IgD-negative memory B cell (primary cell): ENCODE data around the gene PLCH2. TPM values are rescaled to one million over a fixed set of nuclear protein-coding genes. Genes with fewer than 3 reads are reported as not detected.
A peak's percentile ranks its signal among the peaks of the same experiment; 100 is the strongest.

Experiments
- H3K27ac Mint-ChIP-seq, 3 donors: one replicate each; pipeline ENCODE4 v1.8.0; 2020 to 2022; ENCODE audit warnings: mild to moderate bottlenecking in 3 of 3, mixed read lengths in 3 of 3, moderate library complexity in 1 of 3
- H3K27me3 Mint-ChIP-seq: one replicate; pipeline ENCODE4 v1.8.0; 2021; ENCODE audit warnings: mixed read lengths
- H3K36me3 Mint-ChIP-seq: one replicate; pipeline ENCODE4 v1.8.0; 2020; ENCODE audit warnings: mild to moderate bottlenecking, mixed read lengths
- H3K4me1 Mint-ChIP-seq, 3 donors: one replicate each; pipeline ENCODE4 v1.8.0; 2020 to 2022; ENCODE audit warnings: mixed read lengths in 3 of 3, mild to moderate bottlenecking in 1 of 3
- H3K4me3 Mint-ChIP-seq, 4 donors: one replicate each; pipeline ENCODE4 v1.8.0; 2020 to 2022; ENCODE audit warnings: mild to moderate bottlenecking in 4 of 4, mixed read lengths in 4 of 4, moderate library complexity in 3 of 4
- H3K9me3 Mint-ChIP-seq, 3 donors: one replicate each; pipeline ENCODE4 v1.8.0; 2020 to 2021; ENCODE audit warnings: mixed read lengths in 3 of 3, mild to moderate bottlenecking in 1 of 3
- polyA plus RNA-seq: library from polyadenylated mRNA; unstranded; fragments of 300-500 nt; fragmentation: Illumina TruSeq; gene quantifications from one replicate; pipeline ENCODE4 v1.2.3, GENCODE V29; 2021

Gene PLCH2
- polyA plus RNA-seq, 1 donor from 2014 or later: 0.66 TPM

- no peaks in the 10 kb centered on the region for H3K4me1 Mint-ChIP-seq
Observed at GRCh38 chr1:2510366-2511155, 34.5 kb downstream of the PLCH2 start.

GRCh38 chr1:2512862-2513421 is 36.9 kb downstream of the PLCH2 start:
- Mint-ChIP-seq H3K36me3 (no peaks in the 10 kb centered on the region), H3K27me3 (no peaks in the 10 kb centered on the region), H3K4me1 (no peaks in the 10 kb centered on the region), H3K27ac (no peak overlapping the region), H3K4me3 (no peak overlapping the region), H3K9me3 (no peaks in the 10 kb centered on the region)

More at GRCh38 chr1:2510366-2511155, 34.5 kb downstream of the PLCH2 start:
- no peaks in the 10 kb centered on the region for H3K36me3 Mint-ChIP-seq
- H3K27me3 Mint-ChIP-seq: no peaks in the 10 kb centered on the region
- no peak overlapping the region for H3K27ac Mint-ChIP-seq
- H3K9me3 Mint-ChIP-seq: no peaks in the 10 kb centered on the region
- H3K4me3 Mint-ChIP-seq: no peak overlapping the region

GRCh38 chr1:2513939-2514652 is 38.0 kb downstream of the PLCH2 start:
- H3K9me3 Mint-ChIP-seq: no peaks in the 10 kb centered on the region
- no peak overlapping the region for H3K4me3 Mint-ChIP-seq
- H3K27ac Mint-ChIP-seq: no peak overlapping the region
- no peaks in the 10 kb centered on the region for H3K36me3 Mint-ChIP-seq
- no peaks in the 10 kb centered on the region for H3K27me3 Mint-ChIP-seq
- no peaks in the 10 kb centered on the region for H3K4me1 Mint-ChIP-seq

GRCh38 chr1:2514863-2515762 is 39.0 kb downstream of the PLCH2 start:
- no peaks in the 10 kb centered on the region for H3K36me3 Mint-ChIP-seq
- no peak overlapping the region for H3K4me3 Mint-ChIP-seq
- H3K4me1 Mint-ChIP-seq: no peaks in the 10 kb centered on the region
- no peaks in the 10 kb centered on the region for H3K9me3 Mint-ChIP-seq
- H3K27me3 Mint-ChIP-seq: no peaks in the 10 kb centered on the region
- H3K27ac Mint-ChIP-seq: no peak overlapping the region

GRCh38 chr1:2515763-2516080 is 39.6 kb downstream of the PLCH2 start:
- no peaks in the 10 kb centered on the region for H3K4me1 Mint-ChIP-seq
- no peaks in the 10 kb centered on the region for H3K9me3 Mint-ChIP-seq
- no peaks in the 10 kb centered on the region for H3K27me3 Mint-ChIP-seq
- no peak overlapping the region for H3K4me3 Mint-ChIP-seq
- H3K36me3 Mint-ChIP-seq: no peaks in the 10 kb centered on the region
- no peak overlapping the region for H3K27ac Mint-ChIP-seq

- Mint-ChIP-seq H3K9me3 (no peaks in the 10 kb centered on the region), H3K27ac (no peak overlapping the region), H3K4me3 (no peak overlapping the region), H3K4me1 (no peaks in the 10 kb centered on the region), H3K27me3 (no peaks in the 10 kb centered on the region), H3K36me3 (no peaks in the 10 kb centered on the region)
Observed at GRCh38 chr1:2516124-2516523, 40.0 kb downstream of the PLCH2 start.

- H3K4me1 Mint-ChIP-seq: no peaks in the 10 kb centered on the region
- H3K36me3 Mint-ChIP-seq: no peaks in the 10 kb centered on the region
- no peaks in the 10 kb centered on the region for H3K27me3 Mint-ChIP-seq
- no peak overlapping the region for H3K27ac Mint-ChIP-seq
- H3K9me3 Mint-ChIP-seq: no peaks in the 10 kb centered on the region
- H3K4me3 Mint-ChIP-seq: no peak overlapping the region
Observed at GRCh38 chr1:2516946-2517345, 40.9 kb downstream of the PLCH2 start.

- no peak overlapping the region for H3K4me3 Mint-ChIP-seq
- no peaks in the 10 kb centered on the region for H3K36me3 Mint-ChIP-seq
- H3K27me3 Mint-ChIP-seq: no peaks in the 10 kb centered on the region
- no peak overlapping the region for H3K27ac Mint-ChIP-seq
- H3K9me3 Mint-ChIP-seq: no peaks in the 10 kb centered on the region
- peaks cover 0 to 4% (median 0%) of the 10 kb centered on the region in 3 donors for H3K4me1 Mint-ChIP-seq
Observed at GRCh38 chr1:2517966-2518365, 41.9 kb downstream of the PLCH2 start.

GRCh38 chr1:2518528-2518927 is 42.4 kb downstream of the PLCH2 start:
- H3K27ac Mint-ChIP-seq: no peak overlapping the region
- no peaks in the 10 kb centered on the region for H3K27me3 Mint-ChIP-seq
- H3K9me3 Mint-ChIP-seq: no peaks in the 10 kb centered on the region
- H3K4me3 Mint-ChIP-seq: no peak overlapping the region
- H3K36me3 Mint-ChIP-seq: no peaks in the 10 kb centered on the region
- peaks cover 0 to 6% (median 0%) of the 10 kb centered on the region in 3 donors for H3K4me1 Mint-ChIP-seq

GRCh38 chr1:2519029-2519685 is 43.1 kb downstream of the PLCH2 start:
- peaks cover 0 to 10% (median 4%) of the 10 kb centered on the region in 3 donors for H3K4me1 Mint-ChIP-seq
- H3K27me3 Mint-ChIP-seq: no peaks in the 10 kb centered on the region
- no peak overlapping the region for H3K27ac Mint-ChIP-seq
- no peaks in the 10 kb centered on the region for H3K9me3 Mint-ChIP-seq
- no peaks in the 10 kb centered on the region for H3K36me3 Mint-ChIP-seq
- no peak overlapping the region for H3K4me3 Mint-ChIP-seq

- H3K27ac Mint-ChIP-seq: no peak overlapping the region
- H3K36me3 Mint-ChIP-seq: no peaks in the 10 kb centered on the region
Observed at GRCh38 chr1:2519729-2520128, 43.6 kb downstream of the PLCH2 start.

GRCh38 chr1:2520206-2520605 is 44.1 kb downstream of the PLCH2 start:
- Mint-ChIP-seq H3K4me3 (no peak overlapping the region), H3K27me3 (no peaks in the 10 kb centered on the region), H3K9me3 (no peaks in the 10 kb centered on the region), H3K27ac (no peak overlapping the region), H3K4me1 (peaks cover 10 to 18% (median 14%) of the 10 kb centered on the region in 3 donors), H3K36me3 (no peaks in the 10 kb centered on the region)

More at GRCh38 chr1:2519729-2520128, 43.6 kb downstream of the PLCH2 start:
- Mint-ChIP-seq H3K27me3 (no peaks in the 10 kb centered on the region), H3K4me3 (no peak overlapping the region), H3K4me1 (peaks cover 6 to 14% (median 9%) of the 10 kb centered on the region in 3 donors), H3K9me3 (no peaks in the 10 kb centered on the region)

- H3K27me3 Mint-ChIP-seq: no peaks in the 10 kb centered on the region
- H3K4me1 Mint-ChIP-seq: peaks cover 11 to 20% (median 14%) of the 10 kb centered on the region in 3 donors
- no peaks in the 10 kb centered on the region for H3K9me3 Mint-ChIP-seq
- no peaks in the 10 kb centered on the region for H3K36me3 Mint-ChIP-seq
- H3K27ac Mint-ChIP-seq: no peak overlapping the region
- no peak overlapping the region for H3K4me3 Mint-ChIP-seq
Observed at GRCh38 chr1:2520806-2521205, 44.7 kb downstream of the PLCH2 start.

GRCh38 chr1:2522230-2522629 is 46.1 kb downstream of the PLCH2 start:
- Mint-ChIP-seq H3K4me1 (peaks cover 13 to 24% (median 14%) of the 10 kb centered on the region in 3 donors), H3K9me3 (no peaks in the 10 kb centered on the region), H3K27ac (peak overlapping the region in 1 of 3 donors; percentile 6), H3K27me3 (no peaks in the 10 kb centered on the region), H3K4me3 (peak overlapping the region in 2 of 4 donors; percentile 15 to 94), H3K36me3 (no peaks in the 10 kb centered on the region)
